CD4-positive, alpha-beta T cell (primary cell): ENCODE measurements around the gene PHF10. TPM values are rescaled to one million over a fixed set of nuclear protein-coding genes. Genes with fewer than 3 reads are reported as not detected.
A peak's percentile ranks its signal among the peaks of the same experiment; 100 is the strongest.

Experiments
- ATAC-seq: fragments of 200-7000 bp; cut with Tn5 transposase; one replicate; pipeline ENCODE4 v1.10.0; 2022; ENCODE audit warnings: mild to moderate bottlenecking; ENCODE audit not compliant: poor library complexity
- CTCF ChIA-PET: fragments of 350-600 bp; sonication (Branson Sonifier 250); formaldehyde crosslinking; loops from one replicate; lab custom pipeline; 2021; ENCODE audit warnings: antibody characterized with exemption, inconsistent platforms; lab: Charles Lee
- POLR2A ChIA-PET: fragments of 350-600 bp; sonication (Branson Sonifier 250); formaldehyde crosslinking; loops from one replicate; lab custom pipeline; 2021; ENCODE audit warnings: antibody characterized with exemption, inconsistent platforms; lab: Charles Lee
- DNase-seq, 14 experiments: peaks; one replicate each; pipeline ENCODE4 v3.0.0-alpha.2; 2013 to 2020; ENCODE audit warnings: mixed read lengths in 2 of 14
- H3K27ac ChIP-seq, 2 donors: one replicate each; pipeline versions ENCODE4 v1.5.1 to v1.7.0; 2013; ENCODE audit warnings: low read length in 2 of 2, low read depth in 1 of 2, mild to moderate bottlenecking in 1 of 2
- H3K27me3 ChIP-seq, 2 experiments: 1 replicate in 1 of 2; 2 replicates in 1 of 2; pipeline versions ENCODE4 v1.6.1 to v1.7.0; 2013; ENCODE audit warnings: low read length in 2 of 2, control low read depth in 1 of 2, mild to moderate bottlenecking in 1 of 2, moderate library complexity in 1 of 2; ENCODE audit not compliant: insufficient read depth in 2 of 2, control insufficient read depth in 1 of 2
- H3K36me3 ChIP-seq: one replicate; pipeline ENCODE4 v1.6.1; 2013; ENCODE audit warnings: low read length, control low read depth; ENCODE audit not compliant: insufficient read depth
- H3K4me1 ChIP-seq: one replicate; pipeline ENCODE4 v1.6.1; 2013; ENCODE audit warnings: low read length, control low read depth; ENCODE audit not compliant: insufficient read depth
- H3K4me3 ChIP-seq: one replicate; pipeline ENCODE4 v1.5.1; 2013; ENCODE audit warnings: mild to moderate bottlenecking, low read length, moderate library complexity
- H3K9me3 ChIP-seq, 2 experiments: 1 replicate in 1 of 2; 2 replicates in 1 of 2; pipeline versions ENCODE4 v1.6.1 to v1.7.0; 2013; ENCODE audit warnings: low read length in 2 of 2, mild to moderate bottlenecking in 2 of 2, control low read depth in 1 of 2, moderate library complexity in 1 of 2; ENCODE audit not compliant: control insufficient read depth in 1 of 2, insufficient read depth in 1 of 2
- H3K27ac Mint-ChIP-seq: one replicate; pipeline ENCODE4 v1.8.0; 2020; ENCODE audit warnings: mixed read lengths
- H3K27me3 Mint-ChIP-seq: one replicate; pipeline ENCODE4 v1.8.0; 2021; ENCODE audit warnings: mixed read lengths
- H3K36me3 Mint-ChIP-seq: one replicate; pipeline ENCODE4 v1.8.0; 2021; ENCODE audit warnings: low read depth, mixed read lengths
- H3K4me1 Mint-ChIP-seq: one replicate; pipeline ENCODE4 v1.8.0; 2021; ENCODE audit warnings: low read depth, mixed read lengths
- H3K4me3 Mint-ChIP-seq: one replicate; pipeline ENCODE4 v1.8.0; 2020; ENCODE audit warnings: mild to moderate bottlenecking, mixed read lengths
- H3K9me3 Mint-ChIP-seq: one replicate; pipeline ENCODE4 v1.8.0; 2020; ENCODE audit warnings: mixed read lengths
- CTCF ChIP-seq: fragments of 200-600 bp; IDR thresholded peaks from one replicate; pipeline ENCODE4 v1.8.0; 2022; ENCODE audit warnings: antibody characterized with exemption, mild to moderate bottlenecking
- intact Hi-C, 2 experiments: fragments of 100-400 bp; cut with DNase I in 1 of 2; cut with micrococcal nuclease in 1 of 2; formaldehyde crosslinking; loops; one replicate each; pipeline versions ENCODE4 v1.15.1 to v1.9.0; 2023 to 2025; cut with DNase I, micrococcal nuclease
- total RNA-seq, 174 experiments: library from RNA in 2 of 174; stranded (reverse) in 2 of 174; gene quantifications; one replicate each; pipeline ENCODE4 v1.2.3 and lab custom pipeline; 2021 to 2026

Gene PHF10
- total RNA-seq, 2 experiments from 2014 or later, result 93.9 to 97.8 TPM

- no peaks in the 10 kb centered on the region for H3K9me3 Mint-ChIP-seq
- DNase-seq (no peak), ATAC-seq (no peak)
- intact Hi-C loops, result no loop called here
- H3K4me1 Mint-ChIP-seq, result no peaks in the 10 kb centered on the region
- Histone ChIP-seq H3K36me3 (no peaks in the 10 kb centered on the region), H3K4me3 (no peak overlapping the region), H3K27ac (no peak overlapping the region), H3K27me3 (no peaks in the 10 kb centered on the region), H3K9me3 (no peaks in the 10 kb centered on the region), H3K4me1 (no peaks in the 10 kb centered on the region)
- CTCF ChIA-PET, result no interaction called here
- peaks cover 12% of the 10 kb centered on the region for H3K27me3 Mint-ChIP-seq
- TF ChIP-seq CTCF, result no peak
- H3K36me3 Mint-ChIP-seq, result no peaks in the 10 kb centered on the region
- no peak overlapping the region for H3K4me3 Mint-ChIP-seq
- POLR2A ChIA-PET, result no interaction called here
- H3K27ac Mint-ChIP-seq, result no peak overlapping the region
Measured at GRCh38 chr6:169738204-169738975, 14.1 kb upstream of the PHF10 start.

- H3K27ac Mint-ChIP-seq, result no peak overlapping the region
- H3K27me3 ChIP-seq, result no peaks in the 10 kb centered on the region
- DNase-seq (no peak), ATAC-seq (no peak)
- H3K9me3 Mint-ChIP-seq, result no peaks in the 10 kb centered on the region
- intact Hi-C loops, result loop anchor here in 1 of 2 experiments (10.0 kb wide), 1 partner anchor 825 kb away; the partner anchor contains the start of genes PSMB1 and TBP
- H3K4me1 Mint-ChIP-seq, result peaks cover 17% of the 10 kb centered on the region
- CTCF ChIA-PET, result no interaction called here
- peaks cover 7% of the 10 kb centered on the region for H3K4me1 ChIP-seq
- H3K4me3 Mint-ChIP-seq, result no peak overlapping the region
- no peaks in the 10 kb centered on the region for H3K9me3 ChIP-seq
- no peak overlapping the region for H3K4me3 ChIP-seq
- POLR2A ChIA-PET, result interaction anchor here (1.4 kb wide), 1 partner anchor 22 kb away, joined by 4 read pairs; the partner anchor contains the start of genes DYNLT2 and ERMARD
- no peaks in the 10 kb centered on the region for H3K36me3 ChIP-seq
- no peaks in the 10 kb centered on the region for H3K27me3 Mint-ChIP-seq
- TF ChIP-seq CTCF, result no peak
- H3K36me3 Mint-ChIP-seq, result peaks cover 11% of the 10 kb centered on the region
- no peak overlapping the region for H3K27ac ChIP-seq
Measured at GRCh38 chr6:169729961-169730360, 5.7 kb upstream of the PHF10 start.

GRCh38 chr6:169726963-169727362 lies 2.7 kb upstream of the PHF10 start:
- ChIA-PET CTCF (interaction anchor here (1.1 kb wide), 1 partner anchor 63 kb away, joined by 3 read pairs; no protein-coding TSS in a partner anchor), POLR2A (interaction anchor here (13.2 kb wide), 1 partner anchor 23 kb away, joined by 230 read pairs; the partner anchor contains the start of genes C6orf120 and WDR27)
- Mint-ChIP-seq H3K27me3 (no peaks in the 10 kb centered on the region), H3K4me3 (peak overlapping the region; percentile 17), H3K4me1 (peaks cover 29% of the 10 kb centered on the region), H3K36me3 (peaks cover 22% of the 10 kb centered on the region), H3K27ac (peak overlapping the region; percentile 5), H3K9me3 (no peaks in the 10 kb centered on the region)
- Histone ChIP-seq H3K4me3 (no peak overlapping the region), H3K27ac (no peak overlapping the region), H3K4me1 (peaks cover 11% of the 10 kb centered on the region), H3K27me3 (no peaks in the 10 kb centered on the region), H3K36me3 (no peaks in the 10 kb centered on the region), H3K9me3 (no peaks in the 10 kb centered on the region)
- no peak for ATAC-seq
- intact Hi-C loops, result loop anchor here in 1 of 2 experiments (10.0 kb wide), 1 partner anchor 828 kb away; the partner anchor contains the start of genes PSMB1 and TBP
- no peak for TF ChIP-seq CTCF
- no peak for DNase-seq
